ENCODE measurements around the gene NLRP5. TPM values are rescaled to one million over a fixed set of nuclear protein-coding genes. Genes with fewer than 3 reads are reported as not detected.

NLRP5 gene
- total and polyA plus RNA-seq, 2 of the 8 experiments (the other 6 are each of a cell fraction or from before 2014, with no cell fraction given) = not detected

DNA sequence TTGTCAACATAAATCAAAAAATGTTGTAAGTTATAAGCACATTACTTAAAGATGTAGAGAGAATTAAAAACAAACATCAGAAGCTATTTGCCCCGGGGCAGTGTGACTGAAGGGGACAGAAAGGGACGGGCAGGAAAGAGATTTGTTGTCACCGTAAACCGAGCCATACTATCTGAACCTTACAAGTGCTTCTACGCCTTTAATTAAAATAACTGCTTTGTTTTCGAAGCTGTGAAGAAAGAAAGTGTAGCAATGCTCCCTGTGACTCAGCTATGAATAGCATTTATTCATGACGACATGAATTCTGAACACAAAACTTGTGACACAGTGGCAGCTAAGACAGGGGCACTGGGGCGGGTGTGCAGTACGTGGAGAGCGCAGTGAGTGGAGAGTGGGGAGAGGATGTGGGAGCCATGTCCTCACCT, 104.5 kb downstream of the NLRP5 start:
- no peak for TF ChIP-seq ZNF274 (IDR thresholded peaks at IDR 0.05; ENCODE audit: borderline replicate concordance, extremely low read depth, low read length)
- TF ChIP-seq SIN3A (conservative IDR thresholded peaks at IDR 0.05 in 1 of 2, IDR thresholded peaks at IDR 0.05 in 1 of 2; ENCODE audit: low read depth in 1 of 2, low read length in 2 of 2) = no peak
- Histone ChIP-seq H4K20me1 (replicated peaks in 1 of 2; ENCODE audit: control insufficient read depth in 1 of 2, insufficient read depth in 2 of 2, low read length in 2 of 2) (peaks cover 17 to 30% of the 10 kb centered on the region in 2 experiments), H3K36me3 (ENCODE audit: control insufficient read depth in 2 of 4, insufficient read depth in 4 of 4, low read length in 3 of 4) (peaks cover 0 to 14% (median 6%) of the 10 kb centered on the region in 4 experiments; a peak in 5 of 8 replicates), H2AFZ (ENCODE audit: low read length) (no peak overlapping the region), H3K79me2 (ENCODE audit: control insufficient read depth in 1 of 2, insufficient read depth in 2 of 2, low read length in 2 of 2) (peaks cover 0 to 56% of the 10 kb centered on the region in 2 experiments; a peak in 2 of 4 replicates), H3K14ac (ENCODE audit: insufficient read length) (no peak overlapping the region), H3K27me3 (replicated peaks in 1 of 4; ENCODE audit: control insufficient read depth in 3 of 4, extremely low read depth in 1 of 4, insufficient read depth in 3 of 4, low read length in 3 of 4) (no peaks in the 10 kb centered on the region), H3K56ac (replicated peaks; ENCODE audit: insufficient read length, low read depth, low read length) (no peak overlapping the region), H3K4ac (replicated peaks; ENCODE audit: insufficient read length, low read depth, low read length) (no peak overlapping the region), H4K8ac (ENCODE audit: extremely low read depth, insufficient read depth, low read length) (no peak overlapping the region), H3K23ac (ENCODE audit: insufficient read length) (no peak overlapping the region), H3K4me3 (ENCODE audit: extremely low read depth in 1 of 4, insufficient read depth in 2 of 4, low read depth in 3 of 4, low read length in 4 of 4) (no peak overlapping the region), H2AK5ac (ENCODE audit: low read depth, low read length) (no peak overlapping the region), H2BK5ac (ENCODE audit: low read depth, low read length) (no peak overlapping the region; the same call in 1 of the 2 replicates), H3K4me2 (ENCODE audit: insufficient read depth in 1 of 2, low read depth in 2 of 2, low read length in 2 of 2) (no peak overlapping the region), H3K9ac (replicated peaks in 1 of 4; ENCODE audit: extremely low read depth in 1 of 4, low read depth in 3 of 4, low read length in 3 of 4) (no peak overlapping the region), H3K79me1 (ENCODE audit: low read depth, low read length) (peaks cover 21% of the 10 kb centered on the region), H3K23me2 (ENCODE audit: low read depth, low read length) (no peaks in the 10 kb centered on the region), H2BK12ac (ENCODE audit: low read depth, low read length) (no peak overlapping the region; the same call in 1 of the 2 replicates), H2BK15ac (ENCODE audit: low read length) (no peak overlapping the region), H3K9me3 (ENCODE audit: insufficient read depth in 2 of 2, low read depth in 1 of 2, low read length in 1 of 2) (no peaks in the 10 kb centered on the region), H3K27ac (ENCODE audit: low read depth, low read length) (no peak overlapping the region), H2BK20ac (ENCODE audit: low read length) (no peak overlapping the region), H3K18ac (ENCODE audit: extremely low read depth, low read length) (no peak overlapping the region), H4K91ac (replicated peaks; ENCODE audit: insufficient read length, low read length) (no peak overlapping the region), H2BK120ac (replicated peaks; ENCODE audit: low read depth, low read length) (no peak overlapping the region), H4K5ac (ENCODE audit: insufficient read length, low read depth, low read length) (no peak overlapping the region), H3K4me1 (replicated peaks in 1 of 4; ENCODE audit: control insufficient read depth in 3 of 4, insufficient read depth in 4 of 4, low read length in 3 of 4) (peaks cover 0 to 5% (median 0%) of the 10 kb centered on the region in 4 experiments; a peak in 1 of 7 replicates)
- CTCF ChIA-PET (ENCODE audit: partially characterized antibody) = interaction anchor here (0.6 to 2.4 kb wide), 12 partner anchors 9 to 1224 kb away, joined by 3 to 11 read pairs (median 3); no protein-coding TSS in a partner anchor
- DNase-seq (ENCODE audit: low read depth in 1 of 2, low spot score in 2 of 2) (no peak), FAIRE-seq (no peak)
- POLR2A ChIA-PET (ENCODE audit: partially characterized antibody) = interaction anchor here (0.7 to 3.6 kb wide), 4 partner anchors 10 to 17 kb away, joined by 3 to 15 read pairs (median 3); no protein-coding TSS in a partner anchor
- 90% methylated on average over 10 of the region's 10 CpGs; no CpG with 5 or more reads in 1 of the 2 experiments for WGBS, 2 experiments (ENCODE audit: extremely low coverage in 1 of 2, insufficient coverage in 1 of 2, insufficient read length in 1 of 2, insufficient replicate concordance in 2 of 2, low coverage in 1 of 2, low lambda C conversion rate in 2 of 2, missing lambda C conversion rate in 1 of 2)
